Endothelial cell of umbilical vein (primary cell): ENCODE results near the gene RAP1GAP. TPM values are rescaled to one million over a fixed set of nuclear protein-coding genes. Genes with fewer than 3 reads are reported as not detected.

ENCODE experiments used
- BruUV-seq: library from RNA; stranded (reverse); fragments of 400-500 nt; replicated peaks from 2 replicates; lab custom pipeline; 2021; lab: Mats Ljungman, UMichigan
- CTCF ChIA-PET: fragments of 300-600, 350-600 bp; sonication (Branson Sonifier 250); formaldehyde crosslinking; loops from one replicate; lab custom pipeline; 2021; ENCODE audit warnings: antibody characterized with exemption, inconsistent platforms; lab: Charles Lee
- POLR2A ChIA-PET: fragments of 300-600, 350-600 bp; sonication (Branson Sonifier 250); formaldehyde crosslinking; loops from one replicate; lab custom pipeline; 2021; ENCODE audit warnings: antibody characterized with exemption, inconsistent platforms; lab: Charles Lee
- DNase-seq: peaks from one replicate; pipeline ENCODE4 v3.0.0-alpha.2; 2011; ENCODE audit warnings: low read depth, low spot score
- FAIRE-seq: peaks from 2 replicates; lab custom pipeline; 2011; peaks lifted over from hg19 to GRCh38; lab: Jason Lieb, UNC
- H2AFZ ChIP-seq: 2 replicates; pipeline ENCODE4 v1.6.0; 2012; ENCODE audit warnings: low read depth, low read length, control low read depth, inconsistent platforms
- H3K27ac ChIP-seq: 2 replicates; pipeline ENCODE4 v1.5.1; 2011; ENCODE audit warnings: low read depth, mild to moderate bottlenecking, control low read depth, low read length, moderate library complexity; ENCODE audit not compliant: insufficient read depth
- H3K27me3 ChIP-seq, 2 experiments: 2 replicates each; pipeline versions ENCODE4 v1.6.0 to v1.6.1; 2011; ENCODE audit warnings: low read length in 2 of 2, mixed read lengths in 1 of 2; ENCODE audit not compliant: control insufficient read depth in 2 of 2, insufficient read depth in 2 of 2
- H3K36me3 ChIP-seq, 2 experiments: 2 replicates in 1 of 2; 3 replicates in 1 of 2; pipeline ENCODE4 v1.5.1; 2011; ENCODE audit warnings: low read length in 2 of 2, mild to moderate bottlenecking in 1 of 2, moderate library complexity in 1 of 2; ENCODE audit not compliant: control insufficient read depth in 2 of 2, insufficient read depth in 2 of 2; ENCODE audit errors: extremely low read depth in 1 of 2
- H3K4me1 ChIP-seq: 3 replicates; pipeline ENCODE4 v1.5.1; 2011; ENCODE audit warnings: mild to moderate bottlenecking, low read length; ENCODE audit not compliant: control insufficient read depth, insufficient read depth; ENCODE audit errors: extremely low read depth
- H3K4me2 ChIP-seq: 2 replicates; pipeline ENCODE4 v1.6.1; 2011; ENCODE audit warnings: low read length, control low read depth, mixed read lengths; ENCODE audit not compliant: insufficient read depth
- H3K4me3 ChIP-seq, 3 experiments: fragments of 200-600 bp in 1 of 3; sonication (generic), shearing (Covaris generic) in 1 of 3; replicated peaks in 1 of 3; 2 replicates each; pipeline ENCODE4 v1.5.1; 2011 to 2016; ENCODE audit warnings: control low read depth in 3 of 3, low read length in 3 of 3, mild to moderate bottlenecking in 2 of 3, inconsistent platforms in 1 of 3, low read depth in 1 of 3, moderate library complexity in 1 of 3; ENCODE audit not compliant: insufficient read depth in 1 of 3
- H3K79me2 ChIP-seq: 2 replicates; pipeline ENCODE4 v1.6.0; 2012; ENCODE audit warnings: low read length, inconsistent platforms; ENCODE audit not compliant: control insufficient read depth, insufficient read depth
- H3K9ac ChIP-seq: replicated peaks from 2 replicates; pipeline ENCODE3; 2011; ENCODE audit warnings: low read length, control low read depth; ENCODE audit not compliant: insufficient read depth; ENCODE audit errors: extremely low read depth
- H3K9me1 ChIP-seq: replicated peaks from 3 replicates; pipeline ENCODE4 v1.6.0; 2011; ENCODE audit warnings: mild to moderate bottlenecking, low read length; ENCODE audit not compliant: control insufficient read depth, insufficient read depth; ENCODE audit errors: extremely low read depth
- H3K9me3 ChIP-seq: replicated peaks from 2 replicates; pipeline ENCODE4 v1.5.1; 2012; ENCODE audit warnings: low read length, inconsistent platforms; ENCODE audit not compliant: control insufficient read depth, insufficient read depth
- H4K20me1 ChIP-seq: replicated peaks from 2 replicates; pipeline ENCODE3; 2011; ENCODE audit warnings: mild to moderate bottlenecking, low read length; ENCODE audit not compliant: control insufficient read depth, insufficient read depth; ENCODE audit errors: extremely low read depth
- EZH2 ChIP-seq: IDR thresholded peaks from 2 replicates; pipeline ENCODE4 v1.6.1; 2012; ENCODE audit warnings: borderline replicate concordance, low read depth, mild to moderate bottlenecking, moderate library complexity, low read length, inconsistent platforms; ENCODE audit not compliant: severe bottlenecking
- FOS ChIP-seq: IDR thresholded peaks from 2 replicates; pipeline ENCODE4 v1.6.1; 2011; ENCODE audit warnings: mild to moderate bottlenecking, low read length, moderate library complexity, borderline replicate concordance; ENCODE audit not compliant: insufficient read depth
- GATA2 ChIP-seq: IDR thresholded peaks from 2 replicates; pipeline ENCODE4 v1.7.0; 2011; ENCODE audit warnings: low read depth, mild to moderate bottlenecking, moderate library complexity, mixed read lengths, low read length; ENCODE audit not compliant: insufficient read length, insufficient read depth
- JUN ChIP-seq: IDR thresholded peaks from 2 replicates; pipeline ENCODE4 v1.6.1; 2011; ENCODE audit warnings: borderline replicate concordance, low read depth; ENCODE audit not compliant: insufficient read length, insufficient read depth
- MYC ChIP-seq: IDR thresholded peaks from one replicate; pipeline ENCODE4 v1.6.1; 2011; ENCODE audit warnings: mild to moderate bottlenecking, low read depth, low read length
- POLR2AphosphoS5 ChIP-seq: IDR thresholded peaks from 2 replicates; pipeline ENCODE4 v1.6.1; 2012; ENCODE audit warnings: low read depth, mild to moderate bottlenecking, control low read depth, low read length, moderate library complexity; ENCODE audit not compliant: insufficient read depth
- dilution Hi-C: fragments of 300-500 bp; cut with MboI; formaldehyde crosslinking; loops from one replicate; pipeline ENCODE4 v1.15.0; 2019; ENCODE audit warnings: low sequenced_read_pairs; ENCODE audit not compliant: extremely low pct_ligation_motif_present
- intact Hi-C: fragments of 100-400 bp; cut with micrococcal nuclease; formaldehyde crosslinking; loops from one replicate; pipeline ENCODE4 v1.10.0; 2022
- polyA plus RNA-seq, 4 experiments: library from polyadenylated mRNA; depleted of rRNA in 3 of 4; stranded (reverse) in 3 of 4; unstranded in 1 of 4; fragments of >200 nt; gene quantifications; 2 replicates each; pipeline versions ENCODE4 v1.2.1 to v1.2.3, GENCODE V29; 2011 to 2012; ENCODE audit warnings: missing spikeins in 1 of 4
- total RNA-seq: library from RNA; stranded (reverse); gene quantifications from 2 replicates; pipeline ENCODE4 v1.2.3, GENCODE V29; 2021
- TF ChIP-seq, protein P1 (sequence below): IDR thresholded peaks from 2 replicates; pipeline ENCODE4 v1.6.1; 2011; ENCODE audit not compliant: insufficient read depth, insufficient read length
- TF ChIP-seq, protein P2 (sequence below), 2 donors: IDR thresholded peaks; 1 replicate in 1 of 2; 2 replicates in 1 of 2; pipeline ENCODE4 v1.5.1; 2011; ENCODE audit warnings: low read length in 2 of 2, mild to moderate bottlenecking in 2 of 2, moderate library complexity in 2 of 2, control low read depth in 1 of 2, inconsistent platforms in 1 of 2, low read depth in 1 of 2; ENCODE audit not compliant: insufficient read depth in 1 of 2; ENCODE audit errors: extremely low read depth in 1 of 2

The RAP1GAP gene
- total and polyA plus RNA-seq, 2 donors (not counting 3 experiments of a cell fraction or from before 2014, with no cell fraction given), result 0.07 to 0.20 TPM

DNA sequence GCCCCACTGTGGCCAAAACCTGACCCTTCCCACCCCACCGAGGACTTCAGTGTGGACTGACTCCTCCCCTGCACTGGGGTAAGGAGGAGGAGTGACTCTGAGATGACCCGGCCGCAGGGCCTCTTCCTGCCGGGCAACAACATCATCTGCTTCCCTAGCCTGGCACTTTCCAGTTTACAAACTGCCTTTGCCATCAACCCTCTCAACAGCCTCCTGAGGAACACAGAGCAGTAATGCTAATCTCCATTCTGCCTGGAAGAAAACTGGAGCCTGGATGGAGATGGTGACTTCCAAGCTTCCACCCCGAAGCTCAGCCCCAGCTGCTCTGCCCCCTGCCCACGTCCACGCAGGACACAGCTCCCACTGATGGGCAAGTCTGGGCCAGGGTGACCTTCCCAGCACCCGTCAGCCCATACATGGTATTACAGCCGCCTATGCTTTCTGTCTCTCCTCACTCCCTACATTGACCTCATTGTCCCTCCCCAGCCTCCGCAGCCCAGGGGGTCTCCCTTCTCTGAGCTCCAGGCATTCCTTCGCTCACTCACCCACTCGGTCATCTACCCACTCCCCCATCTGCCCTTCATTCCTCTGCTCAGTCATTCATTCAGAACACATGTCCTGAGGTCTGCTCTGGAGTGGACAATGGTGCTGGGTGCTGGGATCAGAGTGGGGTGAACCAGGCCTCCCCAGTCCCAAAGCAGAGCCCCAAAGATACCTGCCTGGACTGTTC is 34.2 kb downstream of the RAP1GAP start:
- ChIA-PET CTCF (no interaction called here), POLR2A (no interaction called here)
- Histone ChIP-seq H3K27me3 (peaks cover 0 to 3% of the 10 kb centered on the region in 2 experiments), H3K27ac (no peak overlapping the region), H3K9me1 (no peaks in the 10 kb centered on the region), H3K4me1 (no peaks in the 10 kb centered on the region), H3K9me3 (no peaks in the 10 kb centered on the region), H3K79me2 (no peaks in the 10 kb centered on the region), H2AFZ (no peak overlapping the region), H3K4me2 (no peak overlapping the region), H3K9ac (no peak overlapping the region), H4K20me1 (no peaks in the 10 kb centered on the region), H3K4me3 (no peak overlapping the region), H3K36me3 (no peaks in the 10 kb centered on the region)
- BruUV-seq, result no TSS peak
- intact Hi-C loops, result no loop called here
- no peak for DNase-seq
- dilution Hi-C loops, result no loop called here
- no peak for TF ChIP-seq EZH2
- no peak for TF ChIP-seq JUN
- TF ChIP-seq, protein P1, sequence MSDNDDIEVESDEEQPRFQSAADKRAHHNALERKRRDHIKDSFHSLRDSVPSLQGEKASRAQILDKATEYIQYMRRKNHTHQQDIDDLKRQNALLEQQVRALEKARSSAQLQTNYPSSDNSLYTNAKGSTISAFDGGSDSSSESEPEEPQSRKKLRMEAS, result no peak
- no peak for TF ChIP-seq FOS
- no peak for TF ChIP-seq GATA2
- TF ChIP-seq, protein P2, sequence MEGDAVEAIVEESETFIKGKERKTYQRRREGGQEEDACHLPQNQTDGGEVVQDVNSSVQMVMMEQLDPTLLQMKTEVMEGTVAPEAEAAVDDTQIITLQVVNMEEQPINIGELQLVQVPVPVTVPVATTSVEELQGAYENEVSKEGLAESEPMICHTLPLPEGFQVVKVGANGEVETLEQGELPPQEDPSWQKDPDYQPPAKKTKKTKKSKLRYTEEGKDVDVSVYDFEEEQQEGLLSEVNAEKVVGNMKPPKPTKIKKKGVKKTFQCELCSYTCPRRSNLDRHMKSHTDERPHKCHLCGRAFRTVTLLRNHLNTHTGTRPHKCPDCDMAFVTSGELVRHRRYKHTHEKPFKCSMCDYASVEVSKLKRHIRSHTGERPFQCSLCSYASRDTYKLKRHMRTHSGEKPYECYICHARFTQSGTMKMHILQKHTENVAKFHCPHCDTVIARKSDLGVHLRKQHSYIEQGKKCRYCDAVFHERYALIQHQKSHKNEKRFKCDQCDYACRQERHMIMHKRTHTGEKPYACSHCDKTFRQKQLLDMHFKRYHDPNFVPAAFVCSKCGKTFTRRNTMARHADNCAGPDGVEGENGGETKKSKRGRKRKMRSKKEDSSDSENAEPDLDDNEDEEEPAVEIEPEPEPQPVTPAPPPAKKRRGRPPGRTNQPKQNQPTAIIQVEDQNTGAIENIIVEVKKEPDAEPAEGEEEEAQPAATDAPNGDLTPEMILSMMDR (IDR thresholded peaks at IDR 0.05; ENCODE audit: extremely low read depth in 1 of 2, insufficient read depth in 1 of 2, low read depth in 1 of 2, low read length in 2 of 2), result no peak
- no peak for TF ChIP-seq MYC
- no peak for TF ChIP-seq POLR2AphosphoS5
- no peak for FAIRE-seq
